Fibroblast of skin of left quadriceps (primary cell): Measurements from ENCODE around the gene ADGRL3.
"Not testable (repeated sequence)": the region's sequence is repeated elsewhere in the genome, so short reads cannot be mapped to it uniquely, and the experiment has no call there.

Experiments used
- DNase-seq, 2 experiments: peaks; one replicate each; pipeline ENCODE4 v3.0.0-alpha.2; 2013; ENCODE audit warnings: low read depth in 2 of 2

The ADGRL3 gene

DNA sequence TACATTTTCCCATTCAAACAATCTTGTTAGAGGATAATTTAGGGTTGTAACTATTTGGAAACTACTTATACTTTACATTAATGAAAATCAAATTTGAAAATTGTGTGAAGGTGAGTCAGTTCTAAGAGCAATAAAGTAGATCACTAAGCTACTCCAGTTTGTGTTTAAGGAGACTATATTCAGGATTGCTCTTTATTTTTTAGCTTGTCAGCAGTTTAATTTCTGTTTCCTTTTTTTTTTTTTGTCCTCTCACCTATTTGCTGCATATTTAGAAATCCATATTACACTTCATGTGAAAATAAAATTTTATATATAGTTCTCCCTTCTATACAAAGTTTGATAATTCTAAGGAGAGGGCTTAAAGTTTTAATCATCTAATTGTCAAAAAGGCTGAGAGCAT is 691.8 kb downstream of the ADGRL3 start:
- DNase-seq = no peak

DNA sequence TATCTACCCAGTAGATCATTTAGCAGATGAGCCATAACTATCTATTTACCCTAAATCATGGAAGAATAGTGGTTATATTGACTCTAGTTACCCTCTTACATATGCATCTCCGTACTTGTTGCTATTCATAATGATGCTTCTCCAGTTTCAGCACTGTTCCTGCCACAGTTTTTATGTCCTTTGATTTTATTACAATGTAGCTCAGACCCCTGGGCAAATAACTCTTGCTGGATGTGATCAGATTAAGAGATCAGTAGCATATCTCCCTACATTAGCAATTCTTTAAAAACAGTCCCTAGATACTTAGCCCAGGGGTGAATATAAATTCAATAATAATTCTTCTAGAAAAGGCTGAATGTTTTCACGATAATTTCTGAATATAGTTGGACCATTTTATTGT is 696.5 kb downstream of the ADGRL3 start:
- DNase-seq = no peak

DNA sequence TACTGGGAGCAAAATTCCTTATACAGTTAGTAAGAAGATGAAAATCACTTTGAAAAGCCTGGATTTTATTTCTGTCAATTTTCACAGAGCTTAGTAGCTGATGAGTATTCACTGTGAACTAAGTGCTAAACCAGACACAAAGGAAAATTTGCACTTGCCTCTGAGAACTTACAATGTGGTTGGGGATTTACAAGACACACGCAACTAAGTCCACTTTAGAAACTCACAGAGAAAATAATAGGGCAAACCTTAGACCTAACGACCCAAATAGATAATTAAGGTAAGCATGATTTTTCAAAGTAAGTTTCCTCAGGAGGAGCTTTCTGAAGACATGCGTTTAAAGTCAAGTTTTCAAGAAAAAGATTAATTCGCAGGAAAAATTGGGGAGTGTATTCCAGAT is 708.9 kb downstream of the ADGRL3 start:
- DNase-seq = no peak

DNA sequence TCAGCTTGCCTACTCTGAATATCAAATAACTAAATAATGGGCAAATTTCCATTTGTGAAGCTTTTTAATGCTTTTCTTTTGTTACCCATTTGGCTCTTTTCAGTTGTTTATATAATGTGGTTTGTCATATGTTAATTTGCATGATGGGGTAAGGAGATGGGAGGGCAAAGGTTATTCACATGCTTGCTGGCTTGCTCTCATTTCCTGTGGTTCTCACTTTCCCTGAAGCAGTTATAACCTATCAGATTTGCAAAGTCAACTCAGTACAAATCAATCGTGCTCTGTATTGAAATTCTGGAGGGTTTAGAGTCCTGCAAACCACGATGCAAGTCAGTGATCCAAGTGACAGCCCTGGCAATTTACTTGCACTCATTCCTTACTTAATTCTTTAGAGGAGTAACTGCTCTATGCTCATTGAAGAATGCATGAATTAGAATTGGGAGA is 711.2 kb downstream of the ADGRL3 start:
- DNase-seq = no peak

DNA sequence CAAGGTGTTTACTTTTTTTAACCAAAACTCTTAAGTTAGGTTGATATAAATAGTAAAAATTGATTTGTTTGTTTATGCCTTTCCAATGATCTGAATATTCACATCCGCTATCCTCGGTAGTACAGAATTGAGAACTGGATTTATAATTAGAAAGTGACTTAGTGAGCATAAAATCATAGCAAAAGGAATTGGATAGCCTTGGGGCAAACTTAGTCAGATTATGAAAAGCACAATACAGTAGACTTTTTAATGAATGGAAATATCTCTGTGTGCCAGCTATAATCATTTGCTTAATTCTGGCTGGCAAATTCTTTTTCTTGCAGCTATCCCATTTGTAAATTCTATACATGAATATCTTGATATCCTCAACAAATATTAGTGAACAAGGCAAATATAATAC is 713.5 kb downstream of the ADGRL3 start:
- DNase-seq = no peak

DNA sequence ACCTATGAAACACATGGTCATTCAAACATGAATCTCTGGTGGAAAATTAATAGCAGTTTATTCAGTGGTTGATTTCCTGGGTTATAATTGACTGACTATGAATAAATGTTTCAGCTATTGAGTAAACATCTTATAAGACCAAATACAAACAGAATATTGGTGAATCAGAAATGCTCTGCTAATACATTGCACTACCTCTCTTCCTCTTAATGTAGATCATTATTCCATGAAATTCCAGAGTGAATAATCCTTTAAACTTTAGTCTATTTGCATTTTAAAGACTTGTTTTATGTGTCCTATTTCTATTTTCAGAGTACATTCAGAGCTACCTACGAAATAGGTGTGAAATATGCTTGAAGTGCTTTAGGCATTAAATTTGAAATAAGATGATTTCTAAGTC is 715.4 kb downstream of the ADGRL3 start:
- DNase-seq = no peak

DNA sequence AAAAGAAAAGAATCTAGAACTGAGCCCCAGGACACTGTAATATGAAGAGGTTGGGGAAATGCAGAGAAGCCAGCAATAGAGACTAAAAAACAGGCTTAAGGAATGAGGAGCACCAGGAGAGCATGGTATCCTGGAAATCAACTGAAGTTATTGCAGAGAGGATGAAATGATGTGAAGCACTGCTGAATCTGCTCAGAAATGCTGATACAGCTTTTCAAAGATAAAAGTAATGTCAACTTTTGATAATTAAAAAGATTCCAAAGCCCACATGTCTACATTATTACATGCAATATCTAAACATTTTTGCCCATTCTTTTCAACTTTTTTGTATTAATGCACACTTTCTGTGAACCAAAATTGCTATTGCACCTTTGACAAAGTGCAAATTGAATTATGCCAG is 718.4 kb downstream of the ADGRL3 start:
- no peak for DNase-seq

DNA sequence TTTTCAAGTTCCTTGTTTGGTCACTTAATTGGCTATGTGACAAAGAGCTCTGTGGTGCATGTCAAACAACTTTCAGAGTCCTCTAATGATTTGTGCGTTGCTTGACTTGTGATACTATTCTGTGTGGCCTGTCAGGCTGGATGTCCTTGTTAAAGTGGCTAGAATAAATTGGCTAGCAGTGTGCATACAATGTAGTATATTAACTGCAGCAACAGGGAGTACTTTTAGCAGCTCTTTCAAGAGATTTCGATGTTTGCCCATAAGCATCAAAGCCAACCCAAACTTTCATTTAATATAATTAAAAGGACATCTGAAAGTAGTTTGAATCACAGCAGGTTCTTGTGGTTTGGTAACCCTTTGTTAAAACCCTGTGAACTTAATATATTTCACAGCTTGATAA is 718.9 kb downstream of the ADGRL3 start:
- no peak for DNase-seq

DNA sequence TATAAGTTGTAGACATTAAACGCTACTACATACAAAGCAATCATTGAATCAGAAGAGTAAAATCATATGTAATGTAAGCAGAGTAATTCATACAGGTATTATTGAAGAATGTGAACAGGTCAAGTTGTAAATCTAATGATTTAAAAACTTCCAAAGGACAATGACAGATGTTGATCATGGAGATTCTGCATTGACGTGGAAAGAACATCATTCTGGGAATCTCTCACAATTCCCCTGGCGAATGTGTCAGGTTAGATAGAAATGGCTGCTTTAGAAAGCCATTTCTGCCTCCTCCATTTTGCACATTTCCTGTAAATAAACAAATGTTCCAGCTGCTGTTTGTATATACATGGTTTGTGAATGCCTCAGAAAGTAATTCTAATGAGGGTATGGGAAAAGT is 719.4 kb downstream of the ADGRL3 start:
- DNase-seq = no peak

DNA sequence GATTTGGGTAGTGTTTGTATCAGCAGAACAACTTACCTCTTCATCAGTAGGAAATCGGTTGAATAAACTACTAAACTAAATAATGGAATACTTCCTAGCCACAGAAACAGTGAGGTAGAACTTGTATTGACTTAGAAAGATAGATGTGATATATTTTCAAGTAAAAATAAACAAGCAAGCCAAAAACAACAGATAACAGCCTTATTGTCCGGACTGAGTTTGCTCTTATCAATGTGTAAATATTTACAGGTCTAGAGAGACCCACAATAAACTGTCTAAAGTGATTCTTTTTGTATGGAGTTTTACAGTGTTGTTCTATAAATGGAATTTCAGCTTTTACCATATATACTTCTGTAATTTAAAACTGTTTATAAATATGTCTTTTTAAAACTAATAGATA is 721.8 kb downstream of the ADGRL3 start:
- no peak for DNase-seq

DNA sequence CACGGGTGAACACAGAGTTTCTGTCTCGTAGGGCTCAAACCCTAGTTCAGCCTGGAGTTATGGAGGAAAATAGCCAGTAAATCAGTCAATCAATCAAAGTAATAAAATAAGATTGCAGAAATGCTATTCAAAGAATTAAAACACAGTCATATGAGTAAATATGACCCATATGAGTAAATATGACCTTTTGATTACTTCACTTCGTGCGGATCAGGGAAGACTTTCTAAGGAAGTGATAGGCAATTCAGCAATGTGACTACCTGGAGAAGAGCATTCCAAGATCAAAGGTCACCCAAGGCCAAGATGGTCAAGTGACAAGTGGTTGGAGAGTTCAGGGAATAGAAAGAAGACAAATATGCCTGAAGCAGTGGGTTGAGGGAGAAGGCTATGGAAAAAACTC is 722.6 kb downstream of the ADGRL3 start:
- DNase-seq = no peak

DNA sequence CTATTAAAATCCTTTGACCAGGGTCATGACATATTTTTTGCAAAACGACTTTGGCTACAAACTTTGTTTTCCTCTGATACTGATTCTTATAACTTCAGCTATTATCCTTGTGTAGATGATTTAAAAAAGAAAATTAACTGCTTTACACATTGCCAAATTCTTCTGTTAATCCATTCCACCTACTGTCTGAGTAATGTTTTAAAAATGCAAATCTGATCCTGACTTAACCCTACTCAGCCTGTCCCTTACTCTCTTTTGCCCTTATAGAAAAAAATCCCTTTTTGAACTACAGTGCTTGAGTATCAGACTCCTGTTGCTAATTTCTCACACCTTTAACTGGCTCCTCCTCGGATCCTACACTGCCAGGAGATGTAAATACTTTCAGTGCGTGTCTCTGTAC is 723.1 kb downstream of the ADGRL3 start:
- no peak for DNase-seq

DNA sequence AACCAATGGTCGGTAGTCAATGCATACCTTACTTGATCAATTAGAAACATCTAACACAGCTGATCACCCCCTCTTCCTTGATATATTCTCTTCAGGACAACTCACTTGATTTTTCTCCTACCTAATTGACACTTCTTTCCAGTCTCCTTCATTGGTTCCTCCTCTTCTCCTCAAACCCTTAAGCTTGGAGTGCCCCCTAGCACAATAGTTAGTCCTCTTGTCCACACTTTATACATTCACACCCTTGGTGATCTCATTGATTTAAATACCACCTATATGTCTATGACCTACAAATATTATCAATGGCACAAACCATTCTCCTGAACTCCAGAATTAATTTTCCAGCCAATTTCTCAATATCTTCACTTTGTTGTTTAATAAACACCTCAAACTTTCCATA is 724.0 kb downstream of the ADGRL3 start:
- DNase-seq = no peak

DNA sequence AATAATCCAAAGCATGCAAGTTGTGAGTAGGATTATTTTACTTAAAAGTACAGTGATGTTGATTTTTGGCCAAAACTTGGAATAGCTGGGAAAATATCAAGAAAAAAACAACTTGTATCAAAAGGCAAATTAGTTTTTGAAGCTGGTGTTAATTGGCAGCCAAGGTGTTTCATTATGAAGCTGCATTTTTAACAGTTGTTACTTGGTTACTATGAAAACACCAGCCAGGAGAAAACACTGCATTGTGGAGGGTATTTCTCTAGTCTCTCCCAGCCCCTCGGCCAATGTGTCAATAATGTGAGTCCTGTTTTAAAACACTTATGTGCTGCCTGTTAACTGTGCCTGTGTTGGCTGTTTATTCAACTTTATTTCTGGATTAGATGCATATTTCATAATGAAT is 733.4 kb downstream of the ADGRL3 start:
- no peak for DNase-seq

DNA sequence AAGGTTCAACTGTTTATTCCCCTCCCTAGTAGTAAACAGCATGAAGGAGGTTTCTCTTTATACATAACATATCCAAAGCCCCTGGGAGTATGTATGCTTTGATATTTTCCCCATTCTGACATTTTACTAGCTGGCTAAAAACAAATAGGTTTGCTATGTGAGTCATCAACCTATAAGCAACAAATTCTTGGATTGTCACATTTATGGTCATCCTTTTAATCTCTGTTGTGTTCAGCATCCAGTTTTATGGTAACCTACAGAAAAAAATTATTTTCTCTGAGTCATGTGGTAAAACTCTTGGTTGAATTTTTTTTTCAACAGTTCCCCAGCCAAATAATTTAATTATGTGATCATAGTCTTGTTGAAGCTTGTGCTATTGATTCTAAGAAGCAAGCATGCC is 734.1 kb downstream of the ADGRL3 start:
- DNase-seq = peak in 1 of 2 experiments; percentile 3

DNA sequence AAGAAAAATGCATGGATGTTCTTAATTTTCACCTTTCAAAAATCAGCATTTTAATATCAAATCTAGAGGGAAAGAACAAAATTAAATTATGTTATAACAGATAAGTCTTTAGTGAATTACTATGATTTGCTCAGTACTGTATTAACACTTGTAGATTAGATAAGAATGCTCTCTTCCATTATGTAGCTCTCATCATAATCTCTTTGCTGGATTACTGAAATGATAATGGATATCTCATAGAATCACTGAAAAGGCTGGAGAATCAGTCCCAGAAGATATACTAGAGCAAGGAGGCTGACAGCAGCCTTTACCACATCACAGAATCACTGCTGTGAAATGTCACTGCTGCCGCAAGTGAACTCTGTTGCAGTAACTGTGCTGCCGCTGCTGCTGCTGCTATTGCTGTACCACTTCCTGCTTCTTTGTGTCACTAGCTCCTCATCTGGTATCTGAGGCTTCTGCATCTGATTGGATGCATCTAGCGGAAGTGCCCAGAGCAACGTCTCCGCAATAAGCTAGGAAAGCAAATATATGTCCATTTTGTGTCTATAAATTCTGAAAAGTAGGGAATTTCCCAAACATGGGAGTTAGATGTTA is 738.2 kb downstream of the ADGRL3 start:
- DNase-seq = no peak

DNA sequence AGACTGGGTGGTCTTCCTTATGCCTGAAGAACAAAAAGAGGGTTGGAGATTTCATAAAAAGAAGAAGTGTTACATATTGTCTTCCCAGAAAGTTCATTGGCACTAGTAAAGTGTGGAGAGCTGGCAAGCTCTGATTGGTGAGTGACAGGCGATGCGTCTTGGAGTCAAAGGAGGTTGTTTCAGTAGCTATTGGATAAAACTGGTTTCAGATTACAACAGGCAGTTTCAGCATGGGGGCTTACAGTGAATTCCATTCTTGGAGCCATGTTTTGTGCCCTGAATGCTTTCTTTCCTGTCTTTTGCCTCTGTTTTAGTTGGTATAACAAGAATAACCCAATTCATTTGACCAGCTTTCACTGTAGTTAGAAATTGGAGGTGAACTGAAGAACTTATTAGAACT is 750.5 kb downstream of the ADGRL3 start:
- no peak for DNase-seq

DNA sequence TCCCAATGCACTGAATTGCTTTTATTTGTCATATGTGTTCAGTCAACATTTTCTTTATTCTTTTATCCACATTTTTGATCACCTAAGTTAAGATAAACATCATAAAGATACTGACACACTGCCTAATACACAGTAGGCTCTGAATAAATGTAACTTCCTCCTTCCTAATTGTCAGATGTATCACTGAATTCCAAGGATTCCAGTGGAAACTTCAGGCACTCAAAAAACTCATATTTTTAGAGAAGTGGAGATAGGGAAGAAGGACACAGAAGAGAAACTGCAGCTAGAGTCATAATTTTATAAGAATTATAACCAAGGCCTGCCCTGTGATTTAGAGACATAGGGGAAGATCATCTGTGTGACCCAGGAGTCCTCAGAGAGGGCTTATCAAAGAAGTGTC is 753.3 kb downstream of the ADGRL3 start:
- DNase-seq = peak in 1 of 2 experiments; percentile 0

DNA sequence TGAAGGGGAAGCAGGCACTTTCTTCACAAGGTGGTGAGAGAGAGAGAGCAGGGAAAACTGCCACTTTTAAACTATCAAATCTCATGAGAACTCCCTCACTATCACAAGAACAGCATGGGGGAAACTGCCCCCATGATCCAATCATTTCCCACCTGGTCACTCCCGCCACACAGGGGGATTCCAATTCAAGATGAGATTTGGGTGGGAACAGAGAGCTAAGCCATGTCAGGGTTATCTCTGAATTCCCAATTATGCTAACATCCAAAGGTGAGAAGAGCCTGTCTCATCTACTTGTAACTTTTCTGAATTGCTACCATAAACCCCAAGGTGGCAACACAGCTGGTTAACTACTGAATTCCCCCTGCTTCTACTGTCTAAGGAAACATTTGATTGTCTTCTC is 758.5 kb downstream of the ADGRL3 start:
- no peak for DNase-seq

DNA sequence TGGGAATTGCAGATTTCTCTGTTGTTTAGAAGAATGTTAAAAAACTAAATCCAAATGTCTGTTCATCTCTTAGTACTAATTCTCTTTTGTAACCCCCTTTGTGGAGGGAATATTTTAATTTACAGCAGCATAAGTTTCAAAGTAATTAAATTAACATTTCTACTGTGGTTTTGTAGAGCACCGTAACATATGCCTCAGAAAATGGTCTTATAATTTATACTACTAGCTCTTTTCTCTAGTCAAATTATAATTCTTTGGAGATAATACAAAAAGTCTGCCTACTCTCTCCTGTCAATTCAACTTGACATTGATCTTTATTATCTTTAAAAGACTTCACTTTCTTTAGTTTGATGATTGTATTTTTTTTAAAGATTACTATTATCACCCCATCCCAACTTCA is 759.0 kb downstream of the ADGRL3 start:
- no peak for DNase-seq

DNA sequence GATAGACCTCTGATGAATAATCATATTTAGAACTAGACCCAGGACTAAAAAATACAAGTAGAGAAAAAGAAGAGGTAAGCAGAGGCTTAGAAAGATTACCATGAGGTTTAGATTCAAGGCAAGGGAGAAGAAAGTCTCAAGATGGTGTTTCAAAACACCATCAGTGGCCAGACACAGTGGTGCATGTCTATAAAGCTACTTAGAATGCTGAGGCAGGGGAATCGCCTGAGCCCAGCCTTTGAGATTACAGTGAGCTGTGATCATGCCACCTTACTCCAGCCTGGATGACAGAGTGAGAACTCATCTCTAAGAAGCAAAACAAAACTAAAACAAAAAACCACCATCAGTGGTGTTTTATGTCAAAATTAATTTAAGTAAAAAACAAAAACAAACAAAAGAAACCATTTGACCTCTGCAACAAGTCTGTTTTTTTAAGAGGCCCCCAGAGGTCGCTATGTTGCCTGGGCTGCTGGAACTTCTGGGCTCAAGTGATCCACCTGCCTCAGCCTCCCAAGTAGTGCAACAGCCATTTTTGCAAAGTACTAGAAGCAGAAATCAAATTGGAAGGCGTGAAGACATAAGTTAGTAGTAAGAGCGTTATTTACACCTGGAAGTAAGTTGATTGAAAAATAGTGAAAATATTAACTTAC is 784.3 kb downstream of the ADGRL3 start:
- no peak for DNase-seq

DNA sequence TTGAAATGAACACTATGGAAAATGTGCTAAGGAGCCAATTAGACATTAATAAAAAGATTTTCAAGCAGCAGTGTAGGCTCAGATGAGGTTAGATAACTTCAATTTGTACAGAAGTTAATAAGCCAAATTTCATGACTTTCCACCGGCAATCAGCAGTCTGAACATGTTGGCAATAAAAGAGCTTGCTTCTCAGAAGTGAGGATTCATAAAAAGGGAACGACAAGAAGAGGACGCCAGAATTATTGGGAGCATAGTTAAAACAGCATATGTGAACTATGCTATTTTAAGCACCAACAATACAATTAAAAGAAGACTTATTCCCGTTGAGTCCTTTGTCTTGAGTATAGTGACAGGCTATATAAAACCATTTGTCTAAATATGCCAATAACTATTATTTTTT is 785.3 kb downstream of the ADGRL3 start:
- no peak for DNase-seq

DNA sequence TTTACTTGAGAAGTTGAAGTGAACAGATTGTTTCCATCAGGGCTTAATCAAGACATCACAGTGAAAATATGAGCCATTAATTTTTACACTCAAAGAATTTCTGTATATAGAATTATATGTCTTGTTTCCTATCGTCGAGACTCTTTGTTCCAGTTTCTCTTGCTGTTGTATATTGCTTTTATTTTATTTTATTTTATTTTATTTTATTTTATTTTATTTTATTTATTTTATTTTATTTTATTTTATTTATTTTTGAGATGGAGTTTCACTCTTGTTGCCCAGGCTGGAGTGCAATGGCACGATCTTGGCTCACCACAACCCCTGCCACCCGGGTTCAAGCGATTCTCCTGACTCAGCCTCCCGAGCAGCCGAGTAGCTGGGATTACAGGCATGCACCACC is 786.8 kb downstream of the ADGRL3 start:
- not testable (repeated sequence) for DNase-seq

DNA sequence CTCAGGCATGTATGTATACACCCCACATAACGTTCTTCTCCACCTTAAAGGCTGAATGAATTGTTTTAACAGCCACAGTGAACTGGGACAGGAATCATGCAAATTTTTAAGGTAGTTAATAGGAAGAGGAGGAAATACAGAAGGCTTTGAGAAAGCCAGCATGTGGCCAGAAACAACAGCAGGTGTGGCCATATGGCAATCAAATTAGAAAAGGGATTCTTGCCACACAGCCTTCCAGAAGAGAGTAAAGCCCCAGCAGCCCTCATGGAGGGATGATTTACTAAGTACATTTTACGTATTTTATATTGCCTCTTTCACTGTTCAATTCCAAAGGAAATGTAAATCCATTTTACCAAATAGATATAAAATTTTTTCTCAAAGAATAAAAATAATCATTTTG is 792.2 kb downstream of the ADGRL3 start:
- no peak for DNase-seq
